Head of caudate nucleus (tissue), 42 donors: ENCODE measurements around the gene IRX3.

Experiments
- DNase-seq, 42 donors: peaks; one replicate each; pipeline versions ENCODE4 v3.0.0 to v3.0.0-alpha.2; 2020 to 2021; ENCODE audit warnings: mixed read lengths in 7 of 42
- intact Hi-C: fragments of 100-400 bp; cut with DNase I; formaldehyde crosslinking; loops from one replicate; pipeline ENCODE4 v1.15.0; 2022

The IRX3 gene

DNA sequence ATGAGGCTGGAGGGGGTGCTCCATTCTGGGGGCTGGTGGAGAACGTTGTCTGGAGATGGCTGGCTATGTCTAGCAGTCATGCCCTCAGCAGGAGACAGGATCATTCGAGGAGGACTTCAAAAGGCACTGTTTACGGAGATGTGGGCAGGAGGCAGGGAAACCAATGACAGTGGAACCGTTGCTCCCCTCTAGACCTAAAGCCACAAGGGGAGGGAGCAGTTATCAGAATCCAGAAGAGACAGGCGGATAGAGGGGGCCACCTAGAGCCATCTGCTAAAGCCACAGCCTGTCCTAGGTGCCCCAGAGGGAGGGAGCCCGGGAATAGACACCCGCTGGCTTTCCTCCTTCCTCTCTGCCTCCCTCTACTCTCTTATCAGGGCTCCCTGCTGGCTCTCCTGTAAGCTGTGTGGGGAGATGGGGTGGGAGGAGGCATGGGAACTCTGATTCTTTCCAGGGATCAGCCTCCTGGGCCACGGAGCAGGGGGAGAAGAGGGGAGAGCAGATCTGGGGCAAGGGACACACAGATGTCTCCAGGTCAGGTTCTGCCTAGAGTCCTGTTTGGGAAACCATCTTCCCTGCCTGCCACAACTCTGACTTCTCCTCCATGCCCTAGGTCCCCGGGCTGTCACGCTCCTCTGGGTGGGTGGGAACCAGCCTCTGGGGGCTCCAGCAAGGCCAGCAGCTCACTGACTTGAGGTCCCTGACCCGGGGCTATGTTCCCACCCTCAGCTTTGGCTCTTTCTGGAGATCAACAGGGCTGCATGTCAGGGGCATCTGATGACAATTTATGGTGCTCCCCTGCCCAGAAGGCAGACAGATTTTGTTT is 42.3 kb downstream of the IRX3 start:
- DNase-seq: no peak
- intact Hi-C loops: no loop called here

DNA sequence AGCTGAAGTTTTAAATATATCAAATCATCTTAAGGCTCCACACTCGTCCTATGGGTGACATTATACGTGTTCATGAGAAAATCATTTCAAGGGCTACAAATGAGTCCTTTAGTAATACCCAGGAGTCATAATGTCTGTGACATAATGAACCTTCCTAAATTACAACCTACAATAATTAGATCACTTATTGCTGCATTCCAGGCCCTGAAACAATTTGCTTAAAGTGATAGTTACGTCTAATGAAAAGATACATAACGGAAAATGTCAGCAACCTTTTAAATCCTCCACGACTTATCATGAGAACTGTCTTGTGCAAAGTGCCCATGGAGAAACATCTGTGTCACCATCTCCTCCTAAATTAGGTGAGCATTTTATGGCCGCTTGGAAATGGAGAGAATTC is 43.4 kb downstream of the IRX3 start:
- DNase-seq: no peak
- intact Hi-C loops: no loop called here

DNA sequence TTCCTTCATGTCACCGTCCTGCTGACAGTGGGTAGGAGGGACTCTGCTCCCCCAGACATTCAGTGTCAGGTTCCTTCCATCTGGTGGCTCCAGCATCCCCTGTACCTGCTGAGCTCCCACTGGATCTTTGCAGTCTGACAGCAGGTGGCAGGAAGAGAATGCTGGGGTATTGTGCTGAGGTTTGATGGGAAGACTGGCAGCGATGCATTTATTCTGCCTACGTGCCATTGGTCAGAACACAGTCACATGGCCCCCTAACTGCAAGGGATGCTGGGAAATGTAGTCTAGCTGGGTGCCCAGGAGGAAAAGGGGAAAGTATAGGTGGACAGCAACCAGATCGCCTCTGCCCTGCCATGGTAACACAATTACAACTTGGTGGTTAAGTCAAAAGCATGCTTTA is 44.4 kb downstream of the IRX3 start:
- intact Hi-C loops: no loop called here
- peak in 18 of 42 donors; percentile 8 to 63 (median 29) for DNase-seq

DNA sequence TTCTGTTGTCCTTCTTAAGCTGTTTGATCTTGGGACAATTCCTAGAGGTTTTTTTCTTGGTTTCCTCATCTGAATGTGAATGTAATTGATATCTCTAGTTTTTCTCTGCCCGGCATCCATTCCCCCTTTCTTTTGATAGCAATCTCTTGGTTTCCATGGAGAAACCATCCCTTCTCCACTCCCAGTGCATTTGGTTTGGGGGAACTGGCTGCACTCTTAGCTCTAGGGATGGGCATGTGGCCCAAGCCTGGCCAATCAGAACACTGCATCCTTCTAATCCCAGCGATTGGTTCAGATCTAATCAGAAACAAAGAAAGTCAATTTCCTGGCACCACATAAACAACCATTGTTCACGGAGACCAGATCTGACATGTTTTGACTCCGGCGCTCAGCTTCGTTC is 45.1 kb downstream of the IRX3 start:
- peak in 13 of 42 donors; percentile 4 to 40 (median 17) for DNase-seq
- intact Hi-C loops: no loop called here

DNA sequence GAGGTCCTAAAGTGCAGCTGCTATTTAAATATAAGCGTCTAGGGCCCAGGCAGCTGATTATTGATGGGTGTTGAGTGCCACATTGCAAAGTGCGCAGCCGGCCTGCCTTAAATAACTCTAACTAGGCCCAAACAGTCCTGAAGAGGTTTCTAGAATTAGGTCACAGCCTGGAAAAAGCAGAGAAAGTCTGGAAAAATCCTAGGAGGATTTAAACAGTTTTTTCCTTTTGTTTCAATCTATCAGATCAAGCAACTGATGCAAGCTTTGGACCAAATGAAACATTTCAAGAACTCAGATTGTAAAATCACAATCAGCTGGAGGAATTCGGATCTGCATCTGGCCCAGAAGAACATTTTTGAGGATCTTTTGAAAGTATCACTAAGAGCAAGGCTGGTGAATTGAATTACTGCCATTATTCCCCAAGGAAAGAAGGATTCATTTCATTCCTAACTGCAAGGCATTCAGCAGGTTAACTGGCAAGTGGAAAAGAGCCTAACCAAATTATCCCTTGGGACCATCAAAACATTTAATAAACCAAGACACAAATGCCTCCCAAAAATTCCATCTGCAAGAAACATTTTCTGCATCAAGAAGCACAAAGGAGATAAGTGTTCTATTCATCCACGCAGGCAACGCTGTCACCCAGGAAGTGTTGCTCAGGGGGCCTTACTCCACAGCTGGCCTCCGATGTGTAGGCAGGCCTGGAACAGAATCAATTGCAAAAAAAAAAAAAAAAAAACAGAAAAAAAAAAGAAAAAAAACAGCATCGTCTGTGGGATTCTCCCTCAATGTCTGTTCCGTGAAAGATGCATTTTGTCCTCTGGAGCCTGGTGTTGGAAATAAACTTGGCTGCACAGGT is 46.1 kb downstream of the IRX3 start:
- DNase-seq: peak in 9 of 42 donors; percentile 8 to 37 (median 20)
- intact Hi-C loops: no loop called here

DNA sequence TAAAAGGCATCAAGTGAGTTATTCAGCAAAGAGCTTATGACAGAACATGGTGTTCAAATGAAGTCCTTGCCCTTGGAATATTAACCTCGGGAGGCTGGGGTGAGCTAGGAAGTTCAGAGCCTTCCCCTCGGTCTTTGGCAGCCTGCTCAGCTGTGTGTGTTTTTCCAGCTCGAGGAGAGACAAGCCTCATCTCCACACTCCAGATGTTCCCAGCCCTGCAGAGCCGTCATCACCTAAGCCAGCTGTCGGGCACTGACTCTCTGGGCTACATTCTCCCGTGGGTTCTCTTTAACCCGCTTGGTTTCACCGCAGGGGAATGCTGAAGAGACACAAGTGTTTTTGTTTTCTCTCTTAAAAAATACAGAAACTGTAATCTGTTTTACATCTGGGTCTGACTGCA is 47.1 kb downstream of the IRX3 start:
- intact Hi-C loops: no loop called here
- no peak for DNase-seq

DNA sequence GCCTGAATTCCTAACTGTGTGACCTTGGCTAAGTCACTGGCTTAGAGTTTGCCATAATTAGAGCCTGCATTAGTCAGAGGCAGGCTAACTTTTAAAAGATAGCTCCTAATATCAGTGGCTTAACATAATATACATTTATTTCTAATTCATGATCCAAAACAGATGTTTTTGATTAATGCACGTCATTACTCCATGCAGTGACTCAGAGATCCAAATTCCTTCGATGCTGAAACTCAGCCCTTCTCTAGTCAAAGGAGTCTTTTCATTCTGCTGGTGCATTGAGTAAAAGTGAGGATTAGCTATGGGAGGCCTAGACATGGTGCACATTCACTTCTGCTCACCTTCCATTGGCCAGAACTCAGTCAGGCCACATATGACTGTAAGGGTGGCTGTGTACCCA is 49.8 kb downstream of the IRX3 start:
- intact Hi-C loops: no loop called here
- no peak for DNase-seq

DNA sequence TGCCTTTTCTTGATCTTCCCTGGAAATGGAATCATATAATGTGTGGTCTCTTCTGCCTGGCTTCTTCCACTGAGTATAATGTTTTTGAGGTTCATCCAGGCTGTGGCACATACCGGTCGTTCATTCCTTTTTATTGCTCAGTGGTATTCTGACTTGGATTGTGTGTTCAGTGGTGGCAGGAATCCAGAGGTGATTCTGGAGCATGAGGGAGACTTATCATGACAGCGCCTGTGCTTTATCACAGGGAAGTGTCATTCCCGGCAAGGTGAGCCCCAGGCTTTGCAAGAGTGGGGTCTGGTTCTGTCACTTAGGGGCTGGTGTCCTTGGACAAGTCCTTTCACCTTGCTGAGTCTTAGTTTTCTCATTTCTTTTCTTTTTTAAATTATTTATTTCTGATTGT is 53.0 kb downstream of the IRX3 start:
- DNase-seq: no peak
- intact Hi-C loops: no loop called here
